Keratinocyte (primary cell): ENCODE results near the gene SPANXN5. TPM values are rescaled to one million over a fixed set of nuclear protein-coding genes. Genes with fewer than 3 reads are reported as not detected.

Experiments used
- DNase-seq: peaks from one replicate; pipeline ENCODE4 v3.0.0-alpha.2; 2011; ENCODE audit warnings: low read depth, missing footprints, low spot score
- FAIRE-seq: peaks from 2 replicates; lab custom pipeline; 2011; peaks lifted over from hg19 to GRCh38; lab: Jason Lieb, UNC
- H2AFZ ChIP-seq: 2 replicates; pipeline ENCODE4 v1.6.0; 2012; ENCODE audit warnings: low read length, control low read depth, inconsistent platforms; ENCODE audit not compliant: control insufficient read depth
- H3K27ac ChIP-seq: 2 replicates; pipeline ENCODE4 v1.5.1; 2011; ENCODE audit warnings: low read length; ENCODE audit not compliant: control insufficient read depth, insufficient read depth
- H3K27me3 ChIP-seq: 3 replicates; pipeline ENCODE4 v1.6.0; 2011; ENCODE audit warnings: low read length; ENCODE audit not compliant: control insufficient read depth, insufficient read depth; ENCODE audit errors: extremely low read depth
- H3K36me3 ChIP-seq, 2 experiments: 2 replicates in 1 of 2; 3 replicates in 1 of 2; pipeline ENCODE4 v1.5.1; 2011; ENCODE audit warnings: low read length in 2 of 2, mild to moderate bottlenecking in 1 of 2; ENCODE audit not compliant: control insufficient read depth in 2 of 2, insufficient read depth in 2 of 2; ENCODE audit errors: extremely low read depth in 1 of 2
- H3K4me1 ChIP-seq: 3 replicates; pipeline ENCODE4 v1.5.1; 2011; ENCODE audit warnings: low read length; ENCODE audit not compliant: control insufficient read depth, insufficient read depth; ENCODE audit errors: extremely low read depth
- H3K4me2 ChIP-seq: 3 replicates; pipeline ENCODE4 v1.6.0; 2011; ENCODE audit warnings: low read depth, low read length; ENCODE audit not compliant: control insufficient read depth, insufficient read depth; ENCODE audit errors: extremely low read depth
- H3K4me3 ChIP-seq, 3 experiments: fragments of 200-600 bp in 1 of 3; sonication (generic) in 1 of 3; 2 replicates in 2 of 3; 3 replicates in 1 of 3; pipeline ENCODE4 v1.5.1; 2011 to 2016; ENCODE audit warnings: low read length in 3 of 3, mild to moderate bottlenecking in 3 of 3, control low read depth in 2 of 3, inconsistent platforms in 1 of 3, low read depth in 1 of 3, mixed read lengths in 1 of 3, mixed run types in 1 of 3, moderate library complexity in 1 of 3; ENCODE audit not compliant: control insufficient read depth in 2 of 3, insufficient read depth in 2 of 3; ENCODE audit errors: extremely low read depth in 1 of 3
- H3K79me2 ChIP-seq: 2 replicates; pipeline ENCODE4 v1.6.0; 2012; ENCODE audit warnings: low read length; ENCODE audit not compliant: control insufficient read depth, insufficient read depth
- H3K9ac ChIP-seq: 3 replicates; pipeline ENCODE4 v1.6.0; 2011; ENCODE audit warnings: low read length; ENCODE audit not compliant: control insufficient read depth, insufficient read depth; ENCODE audit errors: extremely low read depth
- H3K9me1 ChIP-seq: 3 replicates; pipeline ENCODE4 v1.6.0; 2011; ENCODE audit warnings: low read length; ENCODE audit not compliant: control insufficient read depth, insufficient read depth; ENCODE audit errors: extremely low read depth
- H3K9me3 ChIP-seq: 2 replicates; pipeline ENCODE4 v1.5.1; 2012; ENCODE audit warnings: low read depth, low read length; ENCODE audit not compliant: control insufficient read depth
- H4K20me1 ChIP-seq: 3 replicates; pipeline ENCODE4 v1.6.0; 2011; ENCODE audit warnings: low read length; ENCODE audit not compliant: control insufficient read depth, insufficient read depth; ENCODE audit errors: extremely low read depth
- CTCF ChIP-seq, 3 experiments: IDR thresholded peaks in 1 of 3; conservative IDR thresholded peaks in 1 of 3; optimal IDR thresholded peaks in 1 of 3; 2 replicates in 2 of 3; 3 replicates in 1 of 3; pipeline versions ENCODE3 to v1.5.1; 2011; ENCODE audit warnings: low read length in 3 of 3, mild to moderate bottlenecking in 3 of 3, moderate library complexity in 2 of 3, control low read depth in 1 of 3, inconsistent platforms in 1 of 3; ENCODE audit not compliant: insufficient read depth in 2 of 3; ENCODE audit errors: extremely low read depth in 1 of 3
- EZH2 ChIP-seq: IDR thresholded peaks from one replicate; pipeline ENCODE4 v1.6.1; 2012; ENCODE audit warnings: inconsistent platforms, mild to moderate bottlenecking, low read length, moderate library complexity
- dilution Hi-C: fragments of 300-500 bp; cut with MboI; formaldehyde crosslinking; loops from one replicate; pipeline ENCODE4 v1.7.0; 2020; ENCODE audit warnings: low sequenced_read_pairs; ENCODE audit not compliant: extremely low pct_ligation_motif_present
- polyA plus RNA-seq, 5 experiments: library from polyadenylated mRNA; depleted of rRNA in 3 of 5; stranded (reverse) in 3 of 5; stranded (forward) in 1 of 5; unstranded in 1 of 5; fragments of >200 nt; gene quantifications; 1 replicate in 1 of 5; 2 replicates in 3 of 5; 3 replicates in 1 of 5; pipeline versions ENCODE4 v1.2.1 to v1.2.3, GENCODE V29; 2011 to 2012; ENCODE audit warnings: missing spikeins in 2 of 5, low read depth in 1 of 5, low replicate concordance in 1 of 5

Gene SPANXN5
- polyA plus RNA-seq, 1 donor (not counting 4 experiments of a cell fraction or from before 2014, with no cell fraction given): 0.07 TPM

DNA sequence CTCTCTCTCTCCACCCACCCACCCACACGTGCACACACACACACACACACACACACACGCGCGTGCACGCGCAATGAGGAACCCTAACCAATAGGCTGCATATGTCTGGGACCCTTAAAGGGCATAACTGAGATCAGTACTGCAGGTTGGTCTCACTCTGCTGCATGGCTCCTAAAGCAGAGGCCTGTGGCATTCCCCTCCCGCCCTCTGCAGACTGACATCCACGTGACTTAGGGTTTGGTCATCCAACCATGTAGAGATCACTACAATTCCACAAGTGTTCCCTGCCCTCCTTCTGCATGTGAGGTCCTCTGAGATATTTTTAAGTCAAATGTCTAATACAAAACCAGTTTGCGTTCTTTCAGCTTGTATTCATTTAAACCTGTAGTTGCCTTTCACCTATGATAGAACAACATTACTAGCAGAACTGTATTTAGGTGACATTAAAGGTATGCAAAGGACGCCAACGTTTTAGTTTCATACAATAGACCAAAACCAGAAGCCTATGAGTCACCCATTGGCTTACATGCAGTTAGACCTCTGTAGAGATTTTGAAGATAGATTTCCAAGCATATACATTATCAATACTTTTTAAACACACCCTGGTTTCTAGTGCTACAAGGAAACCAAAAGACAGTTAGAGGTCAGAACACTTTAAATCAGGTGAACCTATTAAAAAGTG lies 24.0 kb upstream of the SPANXN5 start:
- H3K4me1 ChIP-seq: no peaks in the 10 kb centered on the region
- H3K4me2 ChIP-seq: no peak overlapping the region
- no peak overlapping the region for H3K9ac ChIP-seq
- dilution Hi-C loops: no loop called here
- no peaks in the 10 kb centered on the region for H3K9me3 ChIP-seq
- DNase-seq: no peak
- TF ChIP-seq EZH2 (no peak), CTCF (optimal IDR thresholded peaks at IDR 0.05 in 1 of 3, IDR thresholded peaks at IDR 0.05 in 1 of 3, conservative IDR thresholded peaks at IDR 0.05 in 1 of 3; ENCODE audit: extremely low read depth in 1 of 3, insufficient read depth in 2 of 3, low read length in 3 of 3) (no peak)
- H3K79me2 ChIP-seq: no peaks in the 10 kb centered on the region
- H4K20me1 ChIP-seq: no peaks in the 10 kb centered on the region
- no peak overlapping the region for H3K4me3 ChIP-seq
- H3K27ac ChIP-seq: no peak overlapping the region
- no peaks in the 10 kb centered on the region for H3K27me3 ChIP-seq
- no peaks in the 10 kb centered on the region for H3K9me1 ChIP-seq
- H3K36me3 ChIP-seq: no peaks in the 10 kb centered on the region
- FAIRE-seq: no peak
- H2AFZ ChIP-seq: no peak overlapping the region

- Histone ChIP-seq H3K4me2 (no peak overlapping the region), H3K4me3 (no peak overlapping the region), H3K27ac (no peak overlapping the region), H3K9me3 (no peaks in the 10 kb centered on the region), H3K79me2 (no peaks in the 10 kb centered on the region), H3K4me1 (no peaks in the 10 kb centered on the region), H4K20me1 (no peaks in the 10 kb centered on the region), H3K9ac (no peak overlapping the region), H2AFZ (no peak overlapping the region), H3K27me3 (no peaks in the 10 kb centered on the region), H3K9me1 (no peaks in the 10 kb centered on the region), H3K36me3 (no peaks in the 10 kb centered on the region)
- TF ChIP-seq CTCF (optimal IDR thresholded peaks at IDR 0.05 in 1 of 3, IDR thresholded peaks at IDR 0.05 in 1 of 3, conservative IDR thresholded peaks at IDR 0.05 in 1 of 3; ENCODE audit: extremely low read depth in 1 of 3, insufficient read depth in 2 of 3, low read length in 3 of 3): no peak
- no peak for TF ChIP-seq EZH2
- dilution Hi-C loops: no loop called here
- DNase-seq (no peak), FAIRE-seq (no peak)
These were observed 22.6 kb upstream of the SPANXN5 start for GRCh38 chrX:52819788-52820187.
